A549 treated with Hydrocortisone at 1 μM for 4 hours (cell line): ENCODE measurements around the gene DEFB124. TPM values are rescaled to one million over a fixed set of nuclear protein-coding genes. Genes with fewer than 3 reads are reported as not detected.

Source experiments
- total RNA-seq: library from RNA; stranded (reverse); fragments of 200-300 nt; extraction: Qiagen RNA extraction; gene quantifications from 5 replicates; pipeline ENCODE4 v1.2.3, GENCODE V29; 2022

The DEFB124 gene, protein sequence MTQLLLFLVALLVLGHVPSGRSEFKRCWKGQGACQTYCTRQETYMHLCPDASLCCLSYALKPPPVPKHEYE
- total RNA-seq = 0.38 to 1.1 TPM (median 0.76 TPM) in 3 of 5 replicates, not detected in the others

DNA sequence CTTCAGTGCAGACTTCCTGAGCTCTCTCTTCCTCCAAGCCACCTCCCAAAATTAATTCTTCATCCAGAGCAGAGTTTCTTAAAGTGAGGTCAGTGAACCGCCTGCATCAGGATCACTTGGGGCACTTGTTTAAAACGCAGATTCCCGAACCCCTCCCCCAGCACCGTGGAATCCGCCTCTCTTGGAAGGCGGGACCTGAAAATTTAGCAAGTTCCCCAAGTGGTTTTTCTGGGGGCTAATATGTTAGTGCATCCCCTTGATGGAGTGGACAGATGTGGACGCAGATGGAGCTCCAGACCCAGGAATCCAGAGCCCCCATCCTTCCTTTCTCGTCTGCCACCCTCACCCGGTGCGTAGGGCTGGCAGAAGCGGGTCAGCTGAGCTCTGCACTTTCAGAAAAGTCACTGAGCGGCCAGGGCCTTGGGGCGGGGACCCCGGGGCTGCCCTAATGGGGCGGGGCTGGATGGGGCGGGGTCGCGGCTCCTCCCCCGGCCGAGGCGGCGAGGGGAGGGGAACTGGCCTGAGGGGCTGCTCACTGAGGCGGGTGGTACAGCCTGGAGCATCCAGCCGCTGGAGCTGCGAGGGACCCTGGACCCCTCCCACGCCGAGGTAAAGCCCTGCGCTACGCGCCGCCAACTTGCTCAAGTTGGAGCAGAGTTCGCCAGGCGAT, at the start of gene DEFB124, which contains the start of gene REM1:
TSS of gene DEFB124 (minus strand) at position 370 of the 670 bp plus-strand sequence. CDS start 2,114 bp downstream, outside the sequence.
TSS of gene REM1 (plus strand) at position 531 of the 670 bp plus-strand sequence. CDS start 1,158 bp downstream, outside the sequence.

DNA sequence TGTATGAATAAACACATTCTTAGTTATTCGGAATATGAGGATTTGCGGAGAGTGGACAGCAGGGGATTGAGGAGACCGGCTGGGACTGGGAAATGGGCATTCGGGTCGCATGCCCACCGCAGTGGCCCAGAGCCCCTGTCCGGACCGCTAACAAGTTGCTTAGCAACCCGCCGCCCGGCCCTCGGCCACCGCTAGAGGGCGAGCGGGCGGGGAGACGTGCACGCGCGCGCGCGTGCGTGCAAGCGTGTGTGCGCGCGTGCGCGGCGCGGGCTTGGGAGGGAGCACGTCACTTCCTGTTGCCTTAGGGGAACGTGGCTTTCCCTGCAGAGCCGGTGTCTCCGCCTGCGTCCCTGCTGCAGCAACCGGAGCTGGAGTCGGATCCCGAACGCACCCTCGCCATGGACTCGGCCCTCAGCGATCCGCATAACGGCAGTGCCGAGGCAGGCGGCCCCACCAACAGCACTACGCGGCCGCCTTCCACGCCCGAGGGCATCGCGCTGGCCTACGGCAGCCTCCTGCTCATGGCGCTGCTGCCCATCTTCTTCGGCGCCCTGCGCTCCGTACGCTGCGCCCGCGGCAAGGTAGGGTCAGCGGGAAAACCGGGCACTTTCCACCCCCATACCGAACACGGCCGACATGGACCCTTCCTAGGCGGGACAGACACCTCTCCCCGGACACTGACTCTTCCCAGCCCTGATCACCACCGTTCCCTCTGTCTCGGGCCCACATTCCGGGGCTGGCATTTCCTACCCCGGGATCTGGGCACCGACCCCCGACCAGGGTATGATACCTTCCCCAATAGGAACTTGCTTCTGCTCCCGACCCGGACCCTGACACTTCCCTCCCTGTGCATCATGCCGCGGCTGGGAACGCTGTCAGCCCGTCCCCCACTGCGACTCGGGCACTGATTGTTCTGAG, 39.5 kb upstream of the DEFB124 start, which contains the start of gene HM13:
TSS of gene HM13 (plus strand) at position 289 of the 918 bp plus-strand sequence. CDS start at position 399, 110 bp downstream.

DNA sequence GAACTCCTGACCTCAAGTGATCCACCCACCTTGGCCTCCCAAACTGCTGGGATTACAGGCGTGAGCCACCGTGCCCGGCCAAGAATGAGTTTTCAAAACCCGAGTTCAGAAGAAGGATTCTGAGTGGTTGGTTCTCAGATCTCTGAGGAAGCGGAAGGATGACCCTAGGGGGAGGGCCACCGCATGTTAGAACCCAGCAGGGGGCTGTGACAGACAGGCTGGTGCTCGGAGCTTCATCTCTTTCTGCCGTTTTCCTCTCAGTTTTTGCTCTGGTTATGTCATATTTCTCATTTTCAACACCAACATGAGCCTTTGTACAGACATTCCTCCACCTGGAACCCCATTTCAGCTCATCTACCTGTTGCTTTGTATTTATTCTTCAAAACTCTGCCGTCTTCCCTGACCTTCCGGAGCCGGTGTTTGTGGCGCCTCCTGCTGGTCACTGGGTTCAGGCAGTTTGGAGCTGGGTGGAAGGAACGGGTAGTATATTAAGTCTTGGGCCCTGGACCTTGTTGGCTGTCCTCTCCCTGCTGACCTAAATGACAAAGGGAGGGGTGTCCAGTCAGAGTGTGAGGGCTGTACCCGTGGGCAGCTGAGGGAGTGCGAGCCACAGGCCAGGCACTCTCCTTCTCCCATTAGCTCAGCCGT, 34.8 kb downstream of the DEFB124 start, which contains the start of gene DEFB123:
TSS of gene DEFB123 (plus strand) at position 621 of the 648 bp plus-strand sequence. CDS start 67 bp downstream, outside the sequence.

Other genes starting within 250 kb of the DEFB124 start
- gene DEFB115, start 217.5 kb downstream of the DEFB124 start, total RNA-seq = not detected in 5 replicates
- not detected in 5 replicates for gene DEFB116, start 166.5 kb downstream of the DEFB124 start, total RNA-seq
- not detected in 5 replicates for gene DEFB118, start 106.5 kb downstream of the DEFB124 start, total RNA-seq
- not detected in 5 replicates for gene DEFB119, start 84.5 kb downstream of the DEFB124 start, total RNA-seq
- not detected in 5 replicates for gene DEFB121, start 68.9 kb downstream of the DEFB124 start, total RNA-seq
- gene DEFB123, start 34.5 kb downstream of the DEFB124 start, total RNA-seq = not detected in 5 replicates
- gene REM1, start 161 bp upstream of the DEFB124 start, total RNA-seq = 0.67 to 0.99 TPM (median 0.78 TPM) in 5 replicates
- gene HM13, start 39.3 kb upstream of the DEFB124 start, total RNA-seq = 201 to 262 TPM (median 242 TPM) in 5 replicates
- 338 to 530 TPM (median 447 TPM) in 5 replicates for gene ID1, start 130.2 kb upstream of the DEFB124 start, total RNA-seq
- not detected in 5 replicates for gene COX4I2, start 162.8 kb upstream of the DEFB124 start, total RNA-seq
- 276 to 351 TPM (median 289 TPM) in 5 replicates for gene BCL2L1, start 247.7 kb upstream of the DEFB124 start, total RNA-seq